Parathyroid adenoma (tissue), 2 donors: ENCODE data around the gene SPDEF.

Experiments used
- H2AFZ ChIP-seq: fragments of 300-600 bp; sonication (generic); one replicate; pipeline ENCODE4 v1.7.0; 2017; ENCODE audit warnings: antibody characterized with exemption, mild to moderate bottlenecking
- H3K27ac ChIP-seq: fragments of 300-600 bp; sonication (generic); one replicate; pipeline ENCODE4 v1.7.0; 2017
- H3K27me3 ChIP-seq: fragments of 300-600 bp; sonication (generic); one replicate; pipeline ENCODE4 v1.7.0; 2017; ENCODE audit warnings: low read length; ENCODE audit not compliant: control insufficient read depth, insufficient read depth
- H3K36me3 ChIP-seq: fragments of 300-600 bp; sonication (generic); one replicate; pipeline ENCODE4 v1.7.0; 2017; ENCODE audit warnings: low read length; ENCODE audit not compliant: control insufficient read depth, insufficient read depth
- H3K4me1 ChIP-seq: fragments of 300-600 bp; sonication (generic); one replicate; pipeline ENCODE4 v1.7.0; 2017; ENCODE audit warnings: control low read depth
- H3K4me2 ChIP-seq: fragments of 300-600 bp; sonication (generic); one replicate; pipeline ENCODE4 v1.7.0; 2017; ENCODE audit warnings: low read length
- H3K4me3 ChIP-seq: fragments of 300-600 bp; sonication (generic); one replicate; pipeline ENCODE4 v1.7.0; 2017; ENCODE audit warnings: low read depth, low read length
- H3K79me2 ChIP-seq: fragments of 300-600 bp; sonication (generic); one replicate; pipeline ENCODE4 v1.7.0; 2017; ENCODE audit warnings: control low read depth
- H3K9ac ChIP-seq: fragments of 300-600 bp; sonication (generic); one replicate; pipeline ENCODE4 v1.7.0; 2017; ENCODE audit warnings: mild to moderate bottlenecking
- H3K9me3 ChIP-seq: fragments of 300-600 bp; sonication (generic); one replicate; pipeline ENCODE4 v1.7.0; 2017; ENCODE audit warnings: low read length; ENCODE audit not compliant: control insufficient read depth
- TF ChIP-seq, protein P1 (sequence below): fragments of 300-600 bp; sonication (generic); IDR thresholded peaks from one replicate; pipeline ENCODE4 v1.7.0; 2017; ENCODE audit warnings: antibody characterized with exemption, mild to moderate bottlenecking
- donor health status: primary hyperparathyroidism.

The SPDEF gene

DNA sequence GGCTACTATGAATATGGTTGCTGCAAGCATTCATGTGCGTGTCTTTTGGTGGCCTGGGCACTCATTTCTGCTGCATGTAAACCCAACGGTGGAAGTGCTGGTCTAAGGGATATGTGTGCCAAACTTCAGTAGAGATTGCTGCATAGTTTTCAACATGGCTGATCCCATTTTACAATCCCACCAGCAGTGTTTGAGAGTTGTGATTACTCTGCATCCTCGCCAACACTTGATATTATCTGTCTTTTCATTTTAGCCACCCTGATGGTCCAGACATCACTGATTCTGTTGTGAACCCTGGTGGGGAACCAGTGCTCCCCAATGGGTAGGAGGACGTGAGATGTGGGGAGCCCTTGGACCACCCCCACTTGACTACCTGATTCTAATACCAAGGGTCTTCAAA, 62.8 kb downstream of the SPDEF start:
- no peak overlapping the region for H3K4me2 ChIP-seq
- no peak overlapping the region for H2AFZ ChIP-seq
- H3K9ac ChIP-seq: no peak overlapping the region
- H3K36me3 ChIP-seq: no peaks in the 10 kb centered on the region
- no peak overlapping the region for H3K27ac ChIP-seq
- no peaks in the 10 kb centered on the region for H3K4me1 ChIP-seq
- H3K27me3 ChIP-seq: no peaks in the 10 kb centered on the region
- TF ChIP-seq, protein P1, sequence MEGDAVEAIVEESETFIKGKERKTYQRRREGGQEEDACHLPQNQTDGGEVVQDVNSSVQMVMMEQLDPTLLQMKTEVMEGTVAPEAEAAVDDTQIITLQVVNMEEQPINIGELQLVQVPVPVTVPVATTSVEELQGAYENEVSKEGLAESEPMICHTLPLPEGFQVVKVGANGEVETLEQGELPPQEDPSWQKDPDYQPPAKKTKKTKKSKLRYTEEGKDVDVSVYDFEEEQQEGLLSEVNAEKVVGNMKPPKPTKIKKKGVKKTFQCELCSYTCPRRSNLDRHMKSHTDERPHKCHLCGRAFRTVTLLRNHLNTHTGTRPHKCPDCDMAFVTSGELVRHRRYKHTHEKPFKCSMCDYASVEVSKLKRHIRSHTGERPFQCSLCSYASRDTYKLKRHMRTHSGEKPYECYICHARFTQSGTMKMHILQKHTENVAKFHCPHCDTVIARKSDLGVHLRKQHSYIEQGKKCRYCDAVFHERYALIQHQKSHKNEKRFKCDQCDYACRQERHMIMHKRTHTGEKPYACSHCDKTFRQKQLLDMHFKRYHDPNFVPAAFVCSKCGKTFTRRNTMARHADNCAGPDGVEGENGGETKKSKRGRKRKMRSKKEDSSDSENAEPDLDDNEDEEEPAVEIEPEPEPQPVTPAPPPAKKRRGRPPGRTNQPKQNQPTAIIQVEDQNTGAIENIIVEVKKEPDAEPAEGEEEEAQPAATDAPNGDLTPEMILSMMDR: no peak
- H3K9me3 ChIP-seq: no peaks in the 10 kb centered on the region
- no peaks in the 10 kb centered on the region for H3K79me2 ChIP-seq
- H3K4me3 ChIP-seq: no peak overlapping the region

DNA sequence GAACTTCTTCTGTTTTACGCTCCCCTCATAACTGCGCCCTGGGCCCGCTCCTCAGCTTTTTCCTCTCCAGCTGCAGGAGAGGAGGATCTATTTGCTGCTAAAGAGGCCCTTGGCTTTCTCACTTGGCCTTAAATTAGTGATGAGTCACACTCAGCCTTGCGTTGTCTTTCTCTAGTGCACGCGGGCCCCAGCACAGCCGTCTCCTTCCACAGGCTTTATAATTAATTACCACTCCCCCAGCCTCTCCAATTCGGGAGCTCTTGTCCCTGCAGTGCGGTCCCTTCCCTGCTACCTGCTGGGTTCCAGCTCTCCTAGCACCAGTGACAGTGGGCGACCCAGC, 65.1 kb downstream of the SPDEF start:
- no peaks in the 10 kb centered on the region for H3K27me3 ChIP-seq
- TF ChIP-seq, protein P1: no peak
- H3K4me1 ChIP-seq: no peaks in the 10 kb centered on the region
- H2AFZ ChIP-seq: no peak overlapping the region
- no peaks in the 10 kb centered on the region for H3K79me2 ChIP-seq
- H3K4me2 ChIP-seq: no peak overlapping the region
- no peaks in the 10 kb centered on the region for H3K9me3 ChIP-seq
- H3K4me3 ChIP-seq: no peak overlapping the region
- H3K9ac ChIP-seq: no peak overlapping the region
- no peaks in the 10 kb centered on the region for H3K36me3 ChIP-seq
- no peak overlapping the region for H3K27ac ChIP-seq

DNA sequence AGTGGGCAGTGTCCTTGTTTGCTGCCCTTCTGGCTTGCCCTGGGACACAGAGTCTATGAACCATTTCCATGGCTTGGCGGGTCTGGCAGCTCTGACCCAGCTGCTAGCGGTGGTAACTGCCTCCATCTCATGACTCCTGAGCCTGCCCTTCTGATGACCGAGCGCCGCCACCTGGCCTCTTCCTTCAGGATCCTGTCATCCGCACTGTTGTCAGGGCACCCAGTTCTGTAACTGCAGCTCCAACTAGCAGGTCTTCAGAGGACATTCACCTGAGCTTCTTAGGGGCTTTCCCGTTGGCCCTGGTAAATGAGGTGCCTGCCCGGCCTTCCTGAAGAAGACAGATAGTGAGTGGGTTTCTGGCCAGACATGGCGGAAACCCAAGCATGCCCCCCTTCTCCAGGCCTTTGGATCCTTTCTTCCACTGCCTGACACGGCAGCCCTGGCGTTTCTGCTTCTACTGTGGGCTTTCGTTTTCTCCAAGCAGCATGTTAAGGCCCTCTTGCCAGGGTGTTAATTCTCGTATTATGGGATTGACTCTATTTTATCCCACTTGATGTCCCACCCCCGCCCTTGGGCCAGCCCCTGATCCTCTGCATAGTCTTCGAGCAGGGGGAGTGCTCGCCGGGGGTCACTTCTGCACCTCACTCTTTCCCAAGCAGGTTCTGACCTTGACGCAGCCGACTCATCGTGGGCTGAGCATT, 65.6 kb downstream of the SPDEF start:
- TF ChIP-seq, protein P1: no peak
- H3K9me3 ChIP-seq: no peaks in the 10 kb centered on the region
- H3K27ac ChIP-seq: no peak overlapping the region
- H3K27me3 ChIP-seq: no peaks in the 10 kb centered on the region
- H3K4me2 ChIP-seq: no peak overlapping the region
- no peak overlapping the region for H2AFZ ChIP-seq
- H3K4me1 ChIP-seq: no peaks in the 10 kb centered on the region
- H3K36me3 ChIP-seq: no peaks in the 10 kb centered on the region
- no peak overlapping the region for H3K4me3 ChIP-seq
- no peaks in the 10 kb centered on the region for H3K79me2 ChIP-seq
- no peak overlapping the region for H3K9ac ChIP-seq

DNA sequence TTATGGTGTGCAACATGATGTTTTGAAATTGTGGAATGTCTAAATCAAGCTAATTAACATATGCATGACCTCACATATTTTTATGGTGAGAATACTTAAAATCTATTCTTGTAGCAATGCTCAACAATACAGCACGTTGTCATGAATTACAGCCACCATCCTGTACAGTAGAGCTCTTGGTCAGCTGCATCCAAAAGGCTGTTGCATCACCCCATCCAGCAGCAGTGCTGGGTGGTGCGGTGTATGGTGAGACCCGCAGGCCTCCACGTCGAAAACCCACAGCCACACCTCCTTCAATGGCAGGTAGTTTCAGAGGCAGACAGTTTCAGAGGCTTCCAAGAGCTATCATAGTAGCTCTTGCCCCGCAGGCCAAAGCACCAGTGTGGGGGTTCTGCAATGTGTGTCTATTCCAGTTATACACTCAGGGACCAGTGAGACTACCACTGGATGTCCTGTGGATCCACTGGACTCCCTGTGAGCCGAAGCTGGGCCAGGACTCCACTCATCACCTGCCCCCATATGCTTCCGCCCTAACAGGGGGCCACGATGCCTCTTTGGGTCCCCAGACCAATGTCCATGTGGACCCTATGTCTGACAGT, 66.8 kb downstream of the SPDEF start:
- Histone ChIP-seq H3K9me3 (no peaks in the 10 kb centered on the region), H3K27me3 (no peaks in the 10 kb centered on the region), H2AFZ (no peak overlapping the region), H3K4me2 (no peak overlapping the region), H3K4me1 (no peaks in the 10 kb centered on the region), H3K79me2 (no peaks in the 10 kb centered on the region), H3K4me3 (no peak overlapping the region), H3K27ac (no peak overlapping the region), H3K36me3 (no peaks in the 10 kb centered on the region), H3K9ac (no peak overlapping the region)
- TF ChIP-seq, protein P1: no peak
